Measurements from ENCODE around the gene MAPK7. TPM values are rescaled to one million over a fixed set of nuclear protein-coding genes. Genes with fewer than 3 reads are reported as not detected.

MAPK7 gene
- total RNA-seq, 1 donor from 2014 or later: 146 TPM

- H3K27me3 ChIP-seq: no peaks in the 10 kb centered on the region
- no peak for DNase-seq (ENCODE audit: low spot score in 2 of 2)
- intact Hi-C loops (cut with DNase I): no loop called here
- no peak for TF ChIP-seq CTCF (IDR thresholded peaks at IDR 0.05)
- no peaks in the 10 kb centered on the region for H3K9me3 ChIP-seq
- H3K4me1 ChIP-seq: peaks cover 8 to 19% of the 10 kb centered on the region in 2 donors
- H3K4me3 ChIP-seq: no peak overlapping the region
- H3K27ac ChIP-seq: no peak overlapping the region
- H3K36me3 ChIP-seq: no peaks in the 10 kb centered on the region
Observed at GRCh38 chr17:19402171-19402570, 23.9 kb downstream of the MAPK7 start.

DNA sequence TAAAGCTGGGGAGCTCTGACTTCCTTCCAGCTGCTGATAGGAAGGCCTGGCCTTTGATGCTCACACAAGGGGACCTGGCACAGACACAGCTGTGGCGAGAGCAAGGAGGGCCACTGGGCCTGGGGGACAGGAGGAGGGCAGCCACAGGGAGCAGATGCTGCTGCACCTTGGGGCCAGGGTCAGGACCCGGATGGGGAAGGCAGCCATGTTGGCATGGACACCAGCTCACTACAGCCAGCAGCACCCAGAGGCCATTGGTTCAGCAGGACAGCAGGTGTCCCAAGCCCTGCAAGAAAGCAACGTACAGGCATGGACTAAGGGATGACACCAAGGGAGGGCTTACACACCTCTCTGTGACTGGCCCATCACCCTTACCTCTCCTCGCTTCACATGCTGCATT lies 24.7 kb downstream of the MAPK7 start:
- TF ChIP-seq CTCF (IDR thresholded peaks at IDR 0.05): no peak
- Histone ChIP-seq H3K27ac (no peak overlapping the region), H3K27me3 (no peaks in the 10 kb centered on the region), H3K4me1 (peaks cover 6 to 12% of the 10 kb centered on the region in 2 donors), H3K9me3 (no peaks in the 10 kb centered on the region), H3K36me3 (no peaks in the 10 kb centered on the region), H3K4me3 (no peak overlapping the region)
- no peak for DNase-seq (ENCODE audit: low spot score in 2 of 2)
- intact Hi-C loops (cut with DNase I): no loop called here

- no peak for DNase-seq (ENCODE audit: low spot score in 2 of 2)
- H3K9me3 ChIP-seq: no peaks in the 10 kb centered on the region
- H3K27me3 ChIP-seq: no peaks in the 10 kb centered on the region
- H3K4me3 ChIP-seq: no peak overlapping the region
- TF ChIP-seq CTCF (IDR thresholded peaks at IDR 0.05): no peak
- intact Hi-C loops (cut with DNase I): no loop called here
- no peaks in the 10 kb centered on the region for H3K4me1 ChIP-seq
- H3K36me3 ChIP-seq: no peaks in the 10 kb centered on the region
- H3K27ac ChIP-seq: no peak overlapping the region
Observed at GRCh38 chr17:19404264-19404663, 26.0 kb downstream of the MAPK7 start.

DNA sequence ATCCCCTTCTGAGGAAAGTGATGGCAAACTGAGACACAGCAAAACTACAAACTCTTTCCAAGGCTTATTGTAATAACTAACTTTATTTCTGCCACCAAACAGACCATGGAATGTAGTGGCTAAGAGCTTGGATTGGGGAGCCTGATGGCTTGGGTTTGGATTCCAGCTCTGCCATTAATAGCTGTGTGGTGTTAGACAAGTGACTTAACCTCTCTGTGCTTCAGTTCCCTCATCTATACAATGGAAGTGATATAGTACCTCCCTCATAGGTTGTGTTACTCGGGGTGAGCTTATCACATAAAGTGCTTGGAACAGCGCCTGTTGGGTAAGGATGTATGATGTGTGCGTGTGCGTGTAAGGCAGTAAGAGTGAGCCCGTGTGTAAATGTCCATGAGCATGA lies 26.8 kb downstream of the MAPK7 start:
- no peaks in the 10 kb centered on the region for H3K4me1 ChIP-seq
- H3K9me3 ChIP-seq: no peaks in the 10 kb centered on the region
- intact Hi-C loops (cut with DNase I): no loop called here
- no peaks in the 10 kb centered on the region for H3K27me3 ChIP-seq
- H3K4me3 ChIP-seq: no peak overlapping the region
- no peaks in the 10 kb centered on the region for H3K36me3 ChIP-seq
- no peak for DNase-seq (ENCODE audit: low spot score in 2 of 2)
- H3K27ac ChIP-seq: no peak overlapping the region
- no peak for TF ChIP-seq CTCF (IDR thresholded peaks at IDR 0.05)

DNA sequence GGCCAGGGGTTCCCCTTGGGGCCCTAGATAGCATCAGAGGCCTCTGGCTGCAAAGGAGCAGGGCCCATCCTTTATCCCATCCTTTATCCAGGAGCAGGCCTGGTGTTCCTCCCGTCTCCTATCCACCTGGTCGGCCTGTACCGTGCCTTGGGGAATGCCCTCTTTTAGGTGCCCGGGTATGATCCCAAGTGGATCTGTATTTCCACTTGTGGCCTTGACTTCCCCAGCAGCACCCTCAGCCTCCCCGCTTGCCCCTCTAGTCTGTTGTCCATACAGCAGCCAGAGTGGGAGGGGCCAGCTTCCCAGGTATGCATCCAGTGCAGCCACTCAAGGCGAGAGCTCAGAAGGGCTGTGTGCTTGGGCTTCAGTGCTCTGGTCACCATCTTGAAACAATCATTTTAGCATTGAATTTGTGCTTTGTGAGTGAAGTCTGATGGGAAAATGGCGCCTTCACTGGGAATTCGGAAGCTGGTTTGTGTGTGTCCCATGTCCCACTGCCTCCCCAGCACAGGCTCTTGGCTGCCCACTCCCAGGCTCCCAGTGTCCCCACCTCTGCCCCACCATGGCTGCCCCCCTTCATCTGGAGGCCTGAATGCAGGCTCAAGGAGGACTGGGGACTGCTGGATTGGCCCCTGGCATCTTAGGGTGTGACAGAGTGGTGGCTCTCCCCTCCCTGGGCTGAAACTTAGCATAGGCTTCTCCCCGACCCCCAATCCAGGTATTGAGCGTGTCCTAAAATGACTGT lies 29.5 kb downstream of the MAPK7 start:
- Histone ChIP-seq H3K36me3 (no peaks in the 10 kb centered on the region), H3K9me3 (no peaks in the 10 kb centered on the region), H3K27ac (no peak overlapping the region), H3K27me3 (no peaks in the 10 kb centered on the region), H3K4me3 (no peak overlapping the region), H3K4me1 (peaks cover 0 to 3% of the 10 kb centered on the region in 2 donors)
- intact Hi-C loops (cut with DNase I): no loop called here
- no peak for TF ChIP-seq CTCF (IDR thresholded peaks at IDR 0.05)
- no peak for DNase-seq (ENCODE audit: low spot score in 2 of 2)

- Histone ChIP-seq H3K9me3 (no peaks in the 10 kb centered on the region), H3K27ac (no peak overlapping the region), H3K27me3 (no peaks in the 10 kb centered on the region), H3K4me3 (no peak overlapping the region), H3K36me3 (no peaks in the 10 kb centered on the region), H3K4me1 (peaks cover 0 to 3% of the 10 kb centered on the region in 2 donors)
- intact Hi-C loops (cut with DNase I): no loop called here
- no peak for TF ChIP-seq CTCF (IDR thresholded peaks at IDR 0.05)
- no peak for DNase-seq (ENCODE audit: low spot score in 2 of 2)
Observed at GRCh38 chr17:19408346-19408710, 30.0 kb downstream of the MAPK7 start.
